NCI-H526 treated with DMSO at 0.1 percent for 48 hours (cell line): ENCODE results near the gene ZPR1.
A peak's percentile ranks its signal among the peaks of the same experiment; 100 is the strongest.

Experiments
- DNase-seq: peaks from one replicate; lab custom pipeline; 2025; lab: John Stamatoyannopoulos, UW

ZPR1 gene

DNA sequence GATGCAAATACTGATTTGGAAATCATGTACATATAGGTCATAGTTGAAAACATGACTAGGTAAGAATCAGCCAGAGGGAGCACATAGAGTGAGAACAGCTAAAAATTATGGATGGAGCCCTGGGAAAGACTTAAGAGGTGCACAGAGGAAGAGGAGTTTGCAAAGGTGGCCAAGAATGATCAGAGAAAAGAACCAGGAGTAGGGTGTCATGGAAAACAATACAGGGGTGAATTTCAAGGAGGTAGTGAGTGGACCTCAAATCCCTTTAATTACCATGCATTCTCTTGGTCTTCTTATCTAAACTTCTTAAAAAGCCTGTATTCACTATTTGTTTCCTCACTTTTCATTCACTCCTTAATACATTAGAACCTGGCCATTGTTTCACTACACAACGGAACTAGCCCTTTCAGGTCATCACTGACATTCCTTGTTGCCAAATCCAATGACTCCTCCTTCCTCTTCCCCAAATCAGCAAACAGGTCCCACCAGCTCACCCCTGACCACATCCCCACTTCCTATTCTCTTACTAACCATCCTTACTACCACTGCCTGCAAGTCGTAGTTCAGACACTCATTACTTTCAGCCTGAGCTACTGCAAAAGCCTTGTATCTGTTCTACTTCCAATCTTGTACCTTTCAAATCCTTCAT lies 37.6 kb downstream of the ZPR1 start:
- DNase-seq, result no peak

DNA sequence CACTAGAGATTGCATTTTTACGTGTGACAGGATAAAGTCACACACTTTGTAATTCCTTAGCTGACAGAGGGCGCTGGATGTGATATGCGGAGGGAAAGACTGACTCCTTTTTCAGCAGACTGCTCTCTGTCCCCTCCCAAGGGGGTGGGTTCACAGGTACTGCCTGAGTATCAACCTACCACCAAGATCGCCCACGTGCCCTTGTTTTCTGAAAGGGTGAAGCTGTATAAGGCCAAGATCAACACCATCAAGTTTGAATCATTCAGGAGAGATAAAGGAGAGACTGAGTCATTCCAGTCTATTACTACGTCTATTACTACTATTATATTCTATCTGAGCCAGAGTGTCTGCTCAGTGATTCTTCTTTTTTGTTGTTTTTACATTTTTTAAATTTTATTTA lies 45.7 kb downstream of the ZPR1 start:
- no peak for DNase-seq

DNA sequence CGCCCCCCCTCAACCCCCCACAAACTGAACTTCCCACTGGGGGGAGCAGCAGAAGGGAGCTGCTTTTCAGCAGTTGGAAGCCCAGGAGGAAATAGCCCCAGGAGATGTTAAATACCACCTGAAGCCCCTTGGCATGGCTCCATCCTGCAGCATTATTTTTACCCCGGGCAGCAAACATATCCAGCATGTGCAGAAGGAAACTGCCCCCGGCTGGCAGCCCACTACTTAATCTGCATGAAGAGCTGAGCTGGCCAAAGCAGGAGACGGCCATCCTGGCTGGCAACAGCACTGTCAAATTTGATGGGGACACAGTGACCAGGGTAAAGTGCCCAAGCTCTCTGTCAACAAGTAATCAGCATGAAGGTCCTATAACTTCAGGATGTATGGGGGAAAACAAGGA lies 47.1 kb downstream of the ZPR1 start:
- DNase-seq, result no peak

DNA sequence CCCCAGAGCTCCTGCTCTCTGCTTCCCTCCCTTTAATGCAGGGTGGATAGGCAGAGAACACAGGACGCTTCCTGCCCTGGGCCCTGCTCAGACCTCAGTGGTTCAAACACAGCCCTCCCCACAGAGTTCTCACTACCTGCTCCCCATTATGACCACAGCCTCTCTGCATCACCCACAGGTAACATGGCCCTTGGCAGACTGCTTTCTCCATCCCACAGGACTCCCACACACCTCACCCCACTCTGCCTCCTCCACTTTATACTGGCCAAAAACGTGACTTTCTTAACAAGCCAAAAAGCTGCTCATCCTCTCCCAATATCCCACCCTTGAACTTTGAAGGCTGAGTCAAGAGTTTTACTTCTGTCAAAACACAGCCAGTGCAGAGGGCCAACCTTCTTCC lies 48.8 kb downstream of the ZPR1 start:
- no peak for DNase-seq

DNA sequence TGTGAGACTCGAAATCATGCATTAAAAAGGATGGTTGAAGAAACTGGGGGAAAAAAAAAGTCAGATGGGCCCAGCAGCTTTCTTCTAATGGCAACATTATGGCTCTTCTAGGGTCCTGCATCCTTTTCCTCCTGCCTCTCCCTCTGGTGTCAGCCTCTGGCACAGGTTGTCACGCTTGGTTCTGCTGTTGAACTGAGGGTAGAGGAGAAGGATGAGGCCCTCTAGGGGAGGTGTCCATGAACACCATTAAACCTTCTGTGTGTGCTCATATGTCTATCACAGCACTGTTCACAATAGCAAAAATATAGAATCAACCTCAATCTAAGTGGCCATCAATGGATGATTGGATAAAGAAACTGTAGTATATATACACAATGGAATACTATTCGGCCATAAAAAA lies 51.1 kb downstream of the ZPR1 start:
- no peak for DNase-seq

DNA sequence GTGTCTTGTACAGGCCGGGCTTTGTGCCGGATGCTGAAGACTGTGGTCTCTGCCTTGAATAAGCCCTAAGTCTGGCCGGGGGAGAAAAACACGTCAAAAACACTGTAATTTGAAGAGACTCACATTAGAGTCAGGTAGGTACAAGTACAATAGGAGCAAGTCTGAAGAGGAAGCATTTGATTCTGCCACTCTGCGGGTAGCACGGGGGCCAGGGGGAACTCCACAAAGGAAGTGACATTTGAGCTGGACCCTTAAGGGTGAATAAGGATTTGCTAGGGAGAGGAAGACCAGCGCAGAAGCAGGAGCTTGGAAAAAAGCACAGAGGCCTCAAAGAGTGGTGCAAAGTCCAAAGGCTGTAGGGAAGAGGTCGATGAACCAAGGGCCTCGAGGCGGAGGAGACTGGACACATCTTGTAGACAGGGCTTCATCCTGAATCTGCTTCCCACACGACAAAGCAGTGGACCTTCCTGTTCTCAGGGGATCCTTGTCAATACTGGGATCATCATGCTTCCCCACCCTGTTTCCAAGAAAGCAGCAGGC lies 53.8 kb downstream of the ZPR1 start:
- no peak for DNase-seq

DNA sequence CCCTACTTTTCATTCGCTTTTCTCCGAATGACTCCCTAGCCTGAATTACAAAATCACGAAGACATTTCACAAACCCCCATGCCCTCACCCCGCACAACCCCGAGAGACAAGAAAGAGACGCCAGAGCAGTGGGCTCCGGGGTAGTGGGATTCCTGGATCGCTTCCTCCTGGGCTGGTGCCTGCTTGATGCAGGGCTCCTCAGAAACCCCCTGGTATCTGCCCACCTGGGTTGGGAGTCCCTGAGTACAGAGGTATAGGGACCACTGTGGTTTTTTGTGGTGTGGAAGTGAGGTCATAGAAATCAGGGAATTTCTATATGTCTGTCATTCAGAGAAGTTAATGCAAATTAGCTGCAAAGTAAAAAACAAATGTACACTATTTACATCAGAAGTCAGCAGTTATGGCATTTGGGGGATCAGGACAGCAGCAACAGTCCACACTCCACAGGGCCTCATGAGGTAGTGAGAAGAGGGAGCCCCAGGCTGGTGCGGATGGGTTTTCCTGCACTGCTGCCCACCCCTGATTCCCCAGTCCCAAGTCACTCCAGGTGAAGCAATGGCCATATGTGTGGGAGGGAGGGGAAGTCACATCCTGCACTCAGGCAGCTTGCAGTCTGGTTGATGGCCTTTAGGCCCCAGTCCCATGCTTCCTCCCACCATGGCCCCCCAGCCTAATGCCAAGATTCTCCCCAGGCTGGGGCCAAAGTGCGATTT lies 54.6 kb downstream of the ZPR1 start:
- DNase-seq, result no peak

DNA sequence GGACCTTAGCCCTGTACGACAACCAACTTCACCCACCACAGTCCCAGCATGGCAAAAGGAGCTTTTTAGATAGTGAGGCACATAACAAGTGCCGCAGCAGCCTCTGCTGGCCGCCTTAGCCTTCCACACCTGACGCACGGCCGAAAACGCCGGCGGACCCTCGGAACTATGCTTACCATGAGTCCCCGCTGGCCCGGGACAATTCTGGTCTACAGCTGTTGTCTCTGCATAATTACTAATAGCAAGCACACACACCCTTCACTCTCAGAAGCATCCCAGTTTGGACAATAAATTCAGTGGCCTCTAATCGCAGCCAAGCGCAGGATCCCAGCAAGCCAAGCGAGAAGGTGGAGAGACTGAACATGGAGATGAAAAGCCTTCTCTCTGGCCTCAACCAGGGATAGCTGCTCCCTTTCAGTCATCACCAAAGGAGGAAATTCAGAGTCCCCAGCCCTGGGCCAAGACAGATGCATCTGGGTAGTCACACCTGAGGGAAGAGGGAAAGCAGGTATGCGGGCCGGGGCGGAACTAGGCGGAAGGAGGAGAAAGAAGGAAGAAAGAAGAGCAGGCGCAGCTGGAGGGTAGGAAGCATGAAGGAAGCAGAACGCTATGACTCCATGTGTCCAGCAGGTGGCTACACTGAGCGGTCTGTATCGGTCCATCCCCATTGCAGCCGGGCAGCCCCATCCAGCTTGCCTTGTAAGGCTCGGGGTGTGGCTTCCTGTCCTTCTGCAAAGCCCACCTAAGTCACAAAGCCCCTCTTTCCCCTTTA lies 55.4 kb downstream of the ZPR1 start:
- DNase-seq, result peak; percentile 81

DNA sequence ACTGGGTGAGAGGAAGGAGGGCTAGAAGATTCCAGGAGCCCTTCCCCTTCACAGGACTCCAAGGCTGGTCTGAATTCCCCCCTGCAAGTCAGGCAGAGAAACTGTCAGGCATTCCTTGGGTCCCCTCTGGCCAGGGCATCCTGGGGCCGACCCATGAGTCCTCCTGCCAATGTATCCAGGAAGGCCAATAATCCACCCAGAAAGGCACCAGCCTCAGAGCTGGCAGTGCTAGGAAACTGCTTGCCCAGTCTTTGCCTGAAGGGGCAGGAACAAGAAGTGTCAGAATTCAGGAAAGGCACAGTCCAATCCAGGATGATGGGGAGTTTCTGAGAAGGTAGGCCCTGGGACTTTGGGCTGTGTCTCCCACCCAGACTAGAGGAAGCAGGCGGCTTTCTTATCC lies 56.0 kb downstream of the ZPR1 start:
- DNase-seq, result no peak

DNA sequence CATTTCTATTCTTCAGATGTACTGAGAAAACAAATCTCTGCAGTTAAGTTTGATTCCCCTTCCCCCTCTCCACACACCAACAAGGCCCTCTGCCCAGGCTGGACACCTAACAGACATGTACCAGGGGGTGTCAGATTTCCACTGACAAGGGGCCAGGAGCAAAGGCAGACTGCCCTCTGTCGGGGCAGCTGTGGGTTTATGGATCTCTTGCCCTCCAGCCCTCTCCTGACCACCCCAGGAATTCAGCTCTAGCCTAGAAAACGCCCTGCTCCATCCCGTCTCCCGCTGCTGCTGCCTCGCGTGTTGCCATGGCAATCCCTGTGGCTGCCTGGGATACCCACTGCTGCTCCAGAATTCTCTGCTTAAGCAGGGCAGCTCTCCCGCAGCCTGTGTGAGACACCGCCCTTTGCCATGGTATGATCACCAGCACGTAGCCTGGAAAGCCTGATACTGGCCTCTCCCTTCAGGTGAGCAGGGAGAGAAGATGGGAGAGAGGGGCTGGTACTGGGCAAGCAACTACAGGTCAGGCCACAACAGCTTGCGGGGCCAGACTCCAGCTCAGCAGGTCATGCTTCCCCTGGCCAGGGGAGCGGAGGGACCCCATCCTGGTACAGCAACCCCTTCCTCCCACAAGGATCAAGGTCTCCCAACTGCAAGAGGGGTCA lies 56.6 kb downstream of the ZPR1 start:
- DNase-seq, result peak; percentile 23

DNA sequence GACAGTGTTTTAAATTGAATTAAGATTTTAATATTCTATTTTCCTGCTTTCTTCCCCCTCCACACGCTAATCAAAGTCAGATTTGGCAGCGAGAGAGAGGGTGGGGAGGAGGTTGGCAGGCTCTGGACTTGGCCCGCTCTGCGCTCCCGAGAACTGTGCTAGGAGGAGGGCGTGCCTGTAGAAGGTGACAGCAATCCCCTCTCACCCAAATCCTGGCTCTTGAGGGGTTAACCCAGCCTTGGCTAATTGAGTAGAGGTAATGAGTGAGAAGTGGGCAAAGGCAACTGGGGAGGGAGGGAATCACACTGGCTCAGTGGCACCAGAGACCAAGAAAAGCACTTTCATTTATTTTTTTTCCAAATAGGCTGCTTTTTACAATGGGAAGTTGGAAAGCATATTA lies 57.2 kb downstream of the ZPR1 start:
- no peak for DNase-seq

DNA sequence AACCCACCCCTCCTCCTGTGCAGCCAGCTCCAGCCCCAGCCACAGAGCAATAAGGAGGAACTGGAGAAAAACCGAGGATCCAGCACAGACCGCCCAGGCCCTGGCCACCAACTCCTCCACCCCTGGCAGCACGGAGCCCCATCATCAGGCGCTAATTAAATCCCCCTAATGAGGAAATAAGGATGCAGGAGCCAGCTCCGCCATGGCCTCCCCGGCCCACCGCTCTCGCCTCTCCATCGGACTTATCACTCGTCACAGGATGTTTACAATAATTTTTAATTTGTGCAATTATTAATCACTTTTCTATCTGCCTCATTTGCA lies 57.6 kb downstream of the ZPR1 start:
- no peak for DNase-seq

DNA sequence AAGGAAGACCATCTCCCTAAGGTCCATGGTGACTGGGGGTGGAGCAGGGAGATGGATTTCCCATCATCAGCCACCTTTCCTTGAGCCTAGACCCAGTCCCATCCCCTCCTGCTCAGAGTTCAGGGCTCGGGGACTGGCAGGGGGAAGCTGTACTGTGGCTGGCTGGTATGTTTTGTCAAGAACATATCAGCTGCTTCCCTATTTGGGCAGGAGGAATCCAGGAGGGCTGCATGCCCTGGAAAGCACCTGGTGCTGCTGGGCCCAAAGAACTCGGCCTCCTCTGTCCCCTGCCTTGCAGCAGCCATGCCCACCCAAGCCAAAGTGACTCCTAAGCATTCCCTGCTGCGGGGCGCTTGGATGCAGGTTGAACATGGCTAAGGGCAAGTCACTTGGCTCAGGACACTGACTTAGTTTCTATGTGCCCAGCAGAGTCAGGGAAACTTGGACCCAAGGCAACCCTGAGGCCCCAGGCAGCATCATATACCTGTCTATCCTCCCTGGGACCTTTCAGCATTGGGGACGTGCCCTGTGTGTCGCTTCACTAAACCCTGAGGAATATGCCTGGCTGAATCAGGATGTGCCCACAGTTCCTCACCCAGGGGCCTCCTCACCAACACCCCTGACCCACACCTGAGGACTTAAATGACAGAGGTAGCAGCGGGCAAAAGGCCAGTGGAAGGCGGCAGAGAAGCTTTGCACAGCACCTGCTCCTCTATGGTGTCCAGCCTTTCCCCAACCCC lies 58.2 kb downstream of the ZPR1 start:
- DNase-seq, result no peak

DNA sequence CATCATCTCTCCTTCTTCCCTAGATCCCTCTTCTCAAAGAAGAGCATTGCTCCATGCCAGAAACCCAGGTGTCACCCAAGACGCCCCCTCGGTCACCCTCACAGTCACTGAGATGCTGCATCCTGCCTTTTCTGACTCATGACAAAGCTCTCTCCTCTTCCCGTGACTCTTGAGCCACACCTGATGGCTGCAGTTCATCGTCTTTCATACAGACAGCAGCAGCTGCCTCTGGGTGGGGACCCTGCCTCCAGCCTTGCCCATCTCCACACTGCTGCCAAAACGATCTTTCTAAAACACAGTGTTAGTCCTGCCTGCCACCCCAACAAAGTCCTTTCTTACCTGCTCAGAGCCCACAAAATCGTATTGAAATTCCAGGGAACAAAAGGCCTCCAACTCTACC lies 59.8 kb downstream of the ZPR1 start:
- no peak for DNase-seq

DNA sequence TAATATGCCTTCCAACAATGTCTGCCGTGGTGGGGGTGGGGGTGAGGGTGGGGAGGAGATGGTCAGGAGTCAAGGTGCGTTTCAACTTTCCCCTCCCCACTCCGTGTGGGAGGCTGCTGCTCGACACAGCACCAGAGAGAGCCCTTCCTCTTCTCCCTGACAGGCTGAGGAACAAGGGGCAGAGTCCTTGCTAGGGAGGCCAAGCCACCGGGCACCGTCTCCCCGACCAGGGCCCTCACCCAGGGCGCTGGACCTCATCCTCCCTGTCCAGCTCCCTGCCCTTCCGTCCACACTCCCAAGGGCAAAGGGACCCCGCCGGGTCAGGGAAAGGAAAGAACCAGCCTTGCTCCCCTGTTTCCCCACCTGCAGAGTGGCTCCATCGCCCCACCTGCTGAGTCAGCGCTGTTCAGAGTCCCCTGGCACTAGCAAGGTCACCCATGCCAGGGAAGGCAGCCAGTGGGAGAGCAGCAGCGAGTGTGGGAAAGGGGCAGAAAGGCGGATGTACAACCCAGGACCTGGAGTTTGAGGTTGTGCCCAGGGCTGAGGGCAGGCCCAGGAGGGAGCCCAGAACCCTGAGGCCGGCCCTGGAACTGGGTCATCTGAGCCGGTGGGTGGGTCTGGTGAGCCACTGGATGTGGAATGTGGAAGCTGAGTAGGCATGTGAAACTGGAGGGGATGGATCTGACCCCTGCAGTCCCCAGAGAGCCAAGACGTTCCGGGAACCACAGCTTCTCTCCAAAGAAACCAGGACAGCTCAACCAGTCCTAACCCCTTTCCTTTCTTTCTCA lies 62.2 kb downstream of the ZPR1 start:
- DNase-seq, result no peak

DNA sequence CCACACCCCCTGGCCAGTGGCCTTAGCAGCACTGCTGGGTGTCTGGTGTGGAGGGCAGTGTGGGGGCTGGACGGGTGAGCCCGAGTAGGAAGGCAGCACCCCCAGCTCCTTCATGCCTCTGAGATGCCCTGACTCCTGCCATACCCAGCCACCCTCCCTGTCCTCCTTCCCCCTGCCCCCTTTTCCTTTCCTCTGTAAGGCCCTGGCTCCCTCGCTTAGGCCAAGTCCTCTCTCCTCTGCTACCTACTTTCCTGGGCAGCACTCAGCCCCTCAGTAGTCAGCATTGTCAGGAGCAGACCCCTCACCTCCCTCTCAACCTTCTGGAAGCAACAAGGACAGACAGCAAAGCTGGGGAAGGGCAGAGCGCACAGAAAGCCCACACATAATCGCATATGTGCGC lies 63.0 kb downstream of the ZPR1 start:
- no peak for DNase-seq
